Endothelial cell of umbilical vein (primary cell): ENCODE data around the gene PDE11A. TPM values are rescaled to one million over a fixed set of nuclear protein-coding genes. Genes with fewer than 3 reads are reported as not detected.

ENCODE experiments used
- BruUV-seq: library from RNA; stranded (reverse); fragments of 400-500 nt; replicated peaks from 2 replicates; lab custom pipeline; 2021; lab: Mats Ljungman, UMichigan
- CTCF ChIA-PET: fragments of 300-600, 350-600 bp; sonication (Branson Sonifier 250); formaldehyde crosslinking; loops from one replicate; lab custom pipeline; 2021; ENCODE audit warnings: antibody characterized with exemption, inconsistent platforms; lab: Charles Lee
- POLR2A ChIA-PET: fragments of 300-600, 350-600 bp; sonication (Branson Sonifier 250); formaldehyde crosslinking; loops from one replicate; lab custom pipeline; 2021; ENCODE audit warnings: antibody characterized with exemption, inconsistent platforms; lab: Charles Lee
- DNase-seq: peaks from one replicate; pipeline ENCODE4 v3.0.0-alpha.2; 2011; ENCODE audit warnings: low read depth, low spot score
- FAIRE-seq: peaks from 2 replicates; lab custom pipeline; 2011; peaks lifted over from hg19 to GRCh38; lab: Jason Lieb, UNC
- H2AFZ ChIP-seq: 2 replicates; pipeline ENCODE4 v1.6.0; 2012; ENCODE audit warnings: low read depth, low read length, control low read depth, inconsistent platforms
- H3K27ac ChIP-seq: 2 replicates; pipeline ENCODE4 v1.5.1; 2011; ENCODE audit warnings: low read depth, mild to moderate bottlenecking, control low read depth, low read length, moderate library complexity; ENCODE audit not compliant: insufficient read depth
- H3K27me3 ChIP-seq, 2 experiments: 2 replicates each; pipeline versions ENCODE4 v1.6.0 to v1.6.1; 2011; ENCODE audit warnings: low read length in 2 of 2, mixed read lengths in 1 of 2; ENCODE audit not compliant: control insufficient read depth in 2 of 2, insufficient read depth in 2 of 2
- H3K36me3 ChIP-seq, 2 experiments: 2 replicates in 1 of 2; 3 replicates in 1 of 2; pipeline ENCODE4 v1.5.1; 2011; ENCODE audit warnings: low read length in 2 of 2, mild to moderate bottlenecking in 1 of 2, moderate library complexity in 1 of 2; ENCODE audit not compliant: control insufficient read depth in 2 of 2, insufficient read depth in 2 of 2; ENCODE audit errors: extremely low read depth in 1 of 2
- H3K4me1 ChIP-seq: 3 replicates; pipeline ENCODE4 v1.5.1; 2011; ENCODE audit warnings: mild to moderate bottlenecking, low read length; ENCODE audit not compliant: control insufficient read depth, insufficient read depth; ENCODE audit errors: extremely low read depth
- H3K4me2 ChIP-seq: 2 replicates; pipeline ENCODE4 v1.6.1; 2011; ENCODE audit warnings: low read length, control low read depth, mixed read lengths; ENCODE audit not compliant: insufficient read depth
- H3K4me3 ChIP-seq, 3 experiments: fragments of 200-600 bp in 1 of 3; sonication (generic), shearing (Covaris generic) in 1 of 3; replicated peaks in 1 of 3; 2 replicates each; pipeline ENCODE4 v1.5.1; 2011 to 2016; ENCODE audit warnings: control low read depth in 3 of 3, low read length in 3 of 3, mild to moderate bottlenecking in 2 of 3, inconsistent platforms in 1 of 3, low read depth in 1 of 3, moderate library complexity in 1 of 3; ENCODE audit not compliant: insufficient read depth in 1 of 3
- H3K79me2 ChIP-seq: 2 replicates; pipeline ENCODE4 v1.6.0; 2012; ENCODE audit warnings: low read length, inconsistent platforms; ENCODE audit not compliant: control insufficient read depth, insufficient read depth
- H3K9ac ChIP-seq: replicated peaks from 2 replicates; pipeline ENCODE3; 2011; ENCODE audit warnings: low read length, control low read depth; ENCODE audit not compliant: insufficient read depth; ENCODE audit errors: extremely low read depth
- H3K9me1 ChIP-seq: replicated peaks from 3 replicates; pipeline ENCODE4 v1.6.0; 2011; ENCODE audit warnings: mild to moderate bottlenecking, low read length; ENCODE audit not compliant: control insufficient read depth, insufficient read depth; ENCODE audit errors: extremely low read depth
- H3K9me3 ChIP-seq: replicated peaks from 2 replicates; pipeline ENCODE4 v1.5.1; 2012; ENCODE audit warnings: low read length, inconsistent platforms; ENCODE audit not compliant: control insufficient read depth, insufficient read depth
- H4K20me1 ChIP-seq: replicated peaks from 2 replicates; pipeline ENCODE3; 2011; ENCODE audit warnings: mild to moderate bottlenecking, low read length; ENCODE audit not compliant: control insufficient read depth, insufficient read depth; ENCODE audit errors: extremely low read depth
- CTCF ChIP-seq, 2 donors: IDR thresholded peaks; 1 replicate in 1 of 2; 2 replicates in 1 of 2; pipeline ENCODE4 v1.5.1; 2011; ENCODE audit warnings: low read length in 2 of 2, mild to moderate bottlenecking in 2 of 2, moderate library complexity in 2 of 2, control low read depth in 1 of 2, inconsistent platforms in 1 of 2, low read depth in 1 of 2; ENCODE audit not compliant: insufficient read depth in 1 of 2; ENCODE audit errors: extremely low read depth in 1 of 2
- EZH2 ChIP-seq: IDR thresholded peaks from 2 replicates; pipeline ENCODE4 v1.6.1; 2012; ENCODE audit warnings: borderline replicate concordance, low read depth, mild to moderate bottlenecking, moderate library complexity, low read length, inconsistent platforms; ENCODE audit not compliant: severe bottlenecking
- FOS ChIP-seq: IDR thresholded peaks from 2 replicates; pipeline ENCODE4 v1.6.1; 2011; ENCODE audit warnings: mild to moderate bottlenecking, low read length, moderate library complexity, borderline replicate concordance; ENCODE audit not compliant: insufficient read depth
- GATA2 ChIP-seq: IDR thresholded peaks from 2 replicates; pipeline ENCODE4 v1.7.0; 2011; ENCODE audit warnings: low read depth, mild to moderate bottlenecking, moderate library complexity, mixed read lengths, low read length; ENCODE audit not compliant: insufficient read length, insufficient read depth
- JUN ChIP-seq: IDR thresholded peaks from 2 replicates; pipeline ENCODE4 v1.6.1; 2011; ENCODE audit warnings: borderline replicate concordance, low read depth; ENCODE audit not compliant: insufficient read length, insufficient read depth
- MAX ChIP-seq: IDR thresholded peaks from 2 replicates; pipeline ENCODE4 v1.6.1; 2011; ENCODE audit not compliant: insufficient read depth, insufficient read length
- MYC ChIP-seq: IDR thresholded peaks from one replicate; pipeline ENCODE4 v1.6.1; 2011; ENCODE audit warnings: mild to moderate bottlenecking, low read depth, low read length
- POLR2A ChIP-seq: IDR thresholded peaks from 2 replicates; pipeline ENCODE4 v1.6.1; 2012; ENCODE audit warnings: low read depth, mild to moderate bottlenecking, control low read depth, low read length
- POLR2AphosphoS5 ChIP-seq: IDR thresholded peaks from 2 replicates; pipeline ENCODE4 v1.6.1; 2012; ENCODE audit warnings: low read depth, mild to moderate bottlenecking, control low read depth, low read length, moderate library complexity; ENCODE audit not compliant: insufficient read depth
- dilution Hi-C: fragments of 300-500 bp; cut with MboI; formaldehyde crosslinking; loops from one replicate; pipeline ENCODE4 v1.15.0; 2019; ENCODE audit warnings: low sequenced_read_pairs; ENCODE audit not compliant: extremely low pct_ligation_motif_present
- intact Hi-C: fragments of 100-400 bp; cut with micrococcal nuclease; formaldehyde crosslinking; loops from one replicate; pipeline ENCODE4 v1.10.0; 2022
- polyA plus RNA-seq, 4 experiments: library from polyadenylated mRNA; depleted of rRNA in 3 of 4; stranded (reverse) in 3 of 4; unstranded in 1 of 4; fragments of >200 nt; gene quantifications; 2 replicates each; pipeline versions ENCODE4 v1.2.1 to v1.2.3, GENCODE V29; 2011 to 2012; ENCODE audit warnings: missing spikeins in 1 of 4
- total RNA-seq: library from RNA; stranded (reverse); gene quantifications from 2 replicates; pipeline ENCODE4 v1.2.3, GENCODE V29; 2021

The PDE11A gene
- total and polyA plus RNA-seq, 2 donors (not counting 3 experiments of a cell fraction or from before 2014, with no cell fraction given) = 0.07 to 0.51 TPM

- intact Hi-C loops (no loop called here), dilution Hi-C loops (no loop called here)
- Histone ChIP-seq H3K4me3 (no peak overlapping the region), H3K27ac (no peak overlapping the region), H3K36me3 (no peaks in the 10 kb centered on the region), H3K9ac (no peak overlapping the region), H3K9me1 (no peaks in the 10 kb centered on the region), H2AFZ (no peak overlapping the region), H4K20me1 (no peaks in the 10 kb centered on the region), H3K79me2 (no peaks in the 10 kb centered on the region), H3K27me3 (peaks cover 2 to 3% of the 10 kb centered on the region in 2 experiments), H3K4me1 (no peaks in the 10 kb centered on the region), H3K4me2 (no peak overlapping the region), H3K9me3 (no peaks in the 10 kb centered on the region)
- DNase-seq (no peak), FAIRE-seq (no peak)
- POLR2A ChIA-PET = interaction anchor here (0.7 kb wide), 1 partner anchor 82 kb away, joined by 3 read pairs; no protein-coding TSS in a partner anchor
- CTCF ChIA-PET = interaction anchor here (1.9 kb wide), 1 partner anchor 13 kb away, joined by 4 read pairs; no protein-coding TSS in a partner anchor
- no peak for TF ChIP-seq GATA2
- TF ChIP-seq POLR2AphosphoS5 = no peak
- TF ChIP-seq MYC = no peak
- TF ChIP-seq JUN = no peak
- no peak for TF ChIP-seq EZH2
- TF ChIP-seq MAX = no peak
- no peak for TF ChIP-seq FOS
- no peak for TF ChIP-seq POLR2A
- no peak for TF ChIP-seq CTCF (IDR thresholded peaks at IDR 0.05; ENCODE audit: extremely low read depth in 1 of 2, insufficient read depth in 1 of 2, low read depth in 1 of 2, low read length in 2 of 2)
- no TSS peak for BruUV-seq
Observed at GRCh38 chr2:177670791-177671535, 401.6 kb downstream of the PDE11A start.
